Ovary (tissue), 10 donors: ENCODE results near the gene MAP2K6. TPM values are rescaled to one million over a fixed set of nuclear protein-coding genes. Genes with fewer than 3 reads are reported as not detected.

ENCODE experiments used
- DNase-seq, 5 donors: peaks; one replicate each; pipeline ENCODE4 v3.0.0-alpha.2; 2019 to 2020
- H3K27ac ChIP-seq, 2 donors: fragments of 200-600 bp; one replicate each; pipeline versions ENCODE4 v1.5.1 to v1.8.0; 2019 to 2022
- H3K27me3 ChIP-seq: fragments of 200-600 bp; one replicate; pipeline ENCODE4 v1.8.0; 2022
- H3K36me3 ChIP-seq: fragments of 200-600 bp; sonication (generic); one replicate; pipeline ENCODE4 v1.5.1; 2019
- H3K4me1 ChIP-seq: one replicate; pipeline ENCODE4 v1.8.1; 2013; ENCODE audit warnings: mild to moderate bottlenecking, moderate library complexity; ENCODE audit not compliant: insufficient read depth
- H3K4me3 ChIP-seq: fragments of 200-600 bp; sonication (generic); one replicate; pipeline ENCODE4 v1.5.1; 2017
- H3K9me3 ChIP-seq, 2 donors: fragments of 200-600 bp in 1 of 2; sonication (generic) in 1 of 2; one replicate each; pipeline versions ENCODE4 v1.5.1 to v1.8.1; 2013 to 2019; ENCODE audit warnings: mild to moderate bottlenecking in 1 of 2, moderate library complexity in 1 of 2
- CTCF ChIP-seq, 3 donors: fragments of 450-650 bp in 2 of 3; fragments of 200-600 bp in 1 of 3; IDR thresholded peaks; one replicate each; pipeline versions ENCODE4 v1.5.1 to v1.8.0; 2016 to 2022; ENCODE audit warnings: antibody characterized with exemption in 3 of 3, mild to moderate bottlenecking in 1 of 3
- EP300 ChIP-seq: sonication (generic); formaldehyde crosslinking; IDR thresholded peaks from one replicate; pipeline ENCODE4 v1.6.1; 2017; ENCODE audit warnings: antibody characterized with exemption
- POLR2A ChIP-seq: fragments of 450-650 bp; IDR thresholded peaks from one replicate; pipeline ENCODE4 v1.6.1; 2017; ENCODE audit warnings: antibody characterized with exemption, mild to moderate bottlenecking, moderate library complexity
- WGBS, 3 donors: extraction: QIAGEN DNeasy Blood & Tissue Kit in 1 of 3; methylation state at CpG; one replicate each; pipeline versions ENCODE4 v1.1.5 to v1.1.7; 2013 to 2017; 5-methylcytosine and 5-hydroxymethylcytosine counted together
- intact Hi-C, 4 donors: fragments of 100-400 bp; cut with DNase I; formaldehyde crosslinking; loops; one replicate each; pipeline versions ENCODE4 v1.11.0 to v1.15.1; 2022 to 2023
- long read RNA-seq, 3 donors: library from polyadenylated mRNA in 2 of 3; unstranded in 2 of 3; transcript quantifications; one replicate each; pipeline ENCODE4 v2.0.0 and lab custom pipeline, GENCODE V29; 2021 to 2026
- polyA plus RNA-seq, 2 donors: library from polyadenylated mRNA; stranded (reverse); fragments of 200-250 nt in 1 of 2; fragments of 350-450 nt in 1 of 2; fragmentation: Illumina TruSeq in 1 of 2; extraction: RNeasy Lipid Tissue Mini Kit (QIAGEN cat#74804) in 1 of 2; gene quantifications; one replicate each; pipeline ENCODE4 v1.2.3, GENCODE V29; 2013 to 2014
- total RNA-seq, 7 donors: library from RNA; depleted of rRNA in 2 of 7; stranded (reverse); fragments of >200 nt in 2 of 7; fragmentation: NEBNext Ultra II Directional in 3 of 7; extraction: Animal tissue kit (Norgen Biotek cat#: 25700) in 3 of 7; gene quantifications; one replicate each; pipeline versions ENCODE4 v1.1.0 to v1.2.4, GENCODE V29; 2016 to 2023
- donor health status: DM: no; HTN: no; CAD: no; lungs with moderate emphysema.
- donor health status: DM: no; HTN: no; CAD: no.
- donor health status: Bipolar disorder and iron deficiency.
- donor health status: DM: yes; HTN: yes; CAD: no.
- donor health status: DM: no; HTN: no; CAD: no.
- donor health status: DM: yes; HTN: yes; CAD: no.

The MAP2K6 gene
- 1 to 10 TPM; 1.4 to 8.4 (median 3.8) TPM for total RNA-seq
- 1 to 10 TPM; 1.0 to 3.5 TPM for polyA plus RNA-seq
- long read RNA-seq, donor 1 = 0 reads
- long read RNA-seq, donor 2 = 0 reads
- long read RNA-seq, donor 3, full-length matches to known transcripts = 1 of 2 reads
- long read RNA-seq, donor 3, partial matches to known transcripts = 0 of 2 reads
- long read RNA-seq, donor 3, other reads (novel, unspliced or antisense) = 1 of 2 reads

GRCh38 chr17:69414408-69415274 lies at the start of gene MAP2K6:
Gene MAP2K6, plus strand, starts transcription at chr17:69414697. Its CDS starts 288 bp downstream, at chr17:69414985.
- Histone ChIP-seq H3K27me3 (no peaks in the 10 kb centered on the region), H3K9me3 (no peaks in the 10 kb centered on the region), H3K4me1 (no peaks in the 10 kb centered on the region), H3K27ac (no peak within 1 kb of the TSS), H3K4me3 (peak within 1 kb of the TSS; percentile 44), H3K36me3 (no peaks in the 10 kb centered on the region)
- TF ChIP-seq EP300 (no peak), CTCF (IDR thresholded peaks at IDR 0.05) (no peak), POLR2A (no peak)
- intact Hi-C loops = no loop called here
- DNase-seq = peak; percentile 64 to 81 (median 77)
- 0 to 1% (median 0%) methylated on average over 27 of the region's 27 CpGs for WGBS, 3 donors

- H3K4me1 ChIP-seq = no peaks in the 10 kb centered on the region
- intact Hi-C loops = no loop called here
- 23 to 37% (median 26%) methylated on average over 3 of the region's 3 CpGs for WGBS, 3 donors
Observed at GRCh38 chr17:69367298-69367697, 47.2 kb upstream of the MAP2K6 start.

GRCh38 chr17:69373069-69373468 lies 41.4 kb upstream of the MAP2K6 start:
- WGBS, 3 donors = 74 to 89% (median 74%) methylated on average over 2 of the region's 2 CpGs
- Histone ChIP-seq H3K36me3 (no peaks in the 10 kb centered on the region), H3K27ac (no peak overlapping the region), H3K9me3 (no peaks in the 10 kb centered on the region), H3K4me3 (no peak overlapping the region), H3K4me1 (no peaks in the 10 kb centered on the region), H3K27me3 (no peaks in the 10 kb centered on the region)
- no peak for DNase-seq
- intact Hi-C loops = no loop called here
- TF ChIP-seq EP300 (no peak), POLR2A (no peak), CTCF (IDR thresholded peaks at IDR 0.05) (no peak)

More at GRCh38 chr17:69367298-69367697, 47.2 kb upstream of the MAP2K6 start:
- Histone ChIP-seq H3K27me3 (no peaks in the 10 kb centered on the region), H3K27ac (no peak overlapping the region), H3K9me3 (no peaks in the 10 kb centered on the region), H3K36me3 (no peaks in the 10 kb centered on the region), H3K4me3 (no peak overlapping the region)
- DNase-seq = no peak
- TF ChIP-seq EP300 (no peak), POLR2A (no peak), CTCF (IDR thresholded peaks at IDR 0.05) (no peak)

GRCh38 chr17:69375229-69375628 lies 39.3 kb upstream of the MAP2K6 start:
- no peak overlapping the region for H3K27ac ChIP-seq
- H3K4me1 ChIP-seq = no peaks in the 10 kb centered on the region
- H3K9me3 ChIP-seq = no peaks in the 10 kb centered on the region
- no peak overlapping the region for H3K4me3 ChIP-seq
- no peak for DNase-seq
- no peaks in the 10 kb centered on the region for H3K27me3 ChIP-seq
- intact Hi-C loops = no loop called here
- TF ChIP-seq EP300 (no peak), POLR2A (no peak), CTCF (IDR thresholded peaks at IDR 0.05) (no peak)
- H3K36me3 ChIP-seq = no peaks in the 10 kb centered on the region
- 56 to 71% (median 66%) methylated on average over 2 of the region's 2 CpGs for WGBS, 3 donors
